Hepatocyte (in vitro differentiated cells): ENCODE results near the gene POFUT2.
"Not testable (repeated sequence)": the region's sequence is repeated elsewhere in the genome, so short reads cannot be mapped to it uniquely, and the experiment has no call there.

Experiments
- CTCF ChIP-seq: fragments of 200-600 bp; sonication (generic); IDR thresholded peaks from 2 replicates; pipeline ENCODE4 v1.5.1; 2016; ENCODE audit warnings: antibody characterized with exemption, mild to moderate bottlenecking; ENCODE audit not compliant: poor library complexity
- EZH2 ChIP-seq: fragments of 200-600 bp; sonication (generic); IDR thresholded peaks from 2 replicates; pipeline ENCODE4 v1.6.1; 2016; ENCODE audit warnings: antibody characterized with exemption, mild to moderate bottlenecking, borderline replicate concordance
- EZH2phosphoT487 ChIP-seq: fragments of 200-600 bp; sonication (generic); IDR thresholded peaks from one replicate; pipeline ENCODE4 v1.6.1; 2018; ENCODE audit warnings: antibody characterized with exemption, mild to moderate bottlenecking, low read depth, moderate library complexity; ENCODE audit not compliant: unreplicated experiment, severe bottlenecking

GRCh38 chr21:45307597-45308158 lies 20.0 kb upstream of the POFUT2 start:
- TF ChIP-seq EZH2phosphoT487, CTCF, EZH2: not testable (repeated sequence)
